HG03378 (cell line): Measurements from ENCODE around the gene SFMBT2.

Experiments used
- ATAC-seq: cut with Tn5 transposase; IDR thresholded peaks from one replicate; pipeline ENCODE4 v1.9.1; 2021; ENCODE audit warnings: mild to moderate bottlenecking, moderate library complexity; ENCODE audit not compliant: unreplicated experiment

SFMBT2 gene

DNA sequence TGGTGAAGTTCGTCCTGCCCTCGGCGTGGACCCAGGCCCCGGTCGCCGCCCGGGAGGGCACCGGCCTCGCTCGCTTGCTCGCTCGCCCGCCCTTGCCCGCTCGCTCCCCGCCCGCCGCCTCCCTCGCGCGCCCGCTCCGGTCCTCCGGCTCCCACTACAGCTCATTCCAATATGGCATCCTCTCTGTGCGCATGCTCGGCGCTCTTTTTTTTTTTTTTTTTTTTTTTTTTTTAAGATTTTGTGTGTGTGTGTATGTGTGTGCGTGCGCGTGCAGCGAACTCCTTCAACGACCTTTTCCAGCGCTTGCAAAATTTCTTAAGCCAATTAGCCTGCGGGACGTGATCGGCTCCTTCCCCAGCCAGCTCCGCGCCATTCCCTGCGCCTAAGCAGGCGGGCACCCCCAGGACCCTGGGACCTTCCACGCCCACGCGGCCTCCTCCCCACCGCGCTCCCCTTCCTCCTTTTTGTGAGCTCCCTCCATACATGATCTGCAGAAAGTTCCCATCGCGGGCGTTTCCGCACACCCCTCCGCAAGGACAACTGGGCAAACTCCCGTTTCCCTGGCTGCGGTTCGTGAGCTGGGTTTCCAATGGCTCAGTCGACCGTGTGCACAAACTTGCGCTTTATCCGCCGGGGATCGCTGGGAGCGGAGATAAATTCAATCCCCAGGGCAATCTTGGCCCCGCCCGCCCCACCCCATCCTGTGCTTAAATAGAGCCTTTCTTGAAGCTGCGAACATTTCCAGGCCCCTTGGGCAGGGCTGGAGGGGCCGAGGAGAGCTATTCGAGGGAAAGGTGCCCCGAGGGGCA is at the start of gene SFMBT2:
Gene SFMBT2 (minus strand): TSS at position 173 of the 809 bp plus-strand sequence. CDS start 29,136 bp downstream, outside the sequence.
- ATAC-seq, result peak; percentile 35

GRCh38 chr10:7460006-7460405 is 49.2 kb upstream of the SFMBT2 start:
- no peak for ATAC-seq

- no peak for ATAC-seq
Observed at GRCh38 chr10:7458556-7458955, 47.7 kb upstream of the SFMBT2 start.

DNA sequence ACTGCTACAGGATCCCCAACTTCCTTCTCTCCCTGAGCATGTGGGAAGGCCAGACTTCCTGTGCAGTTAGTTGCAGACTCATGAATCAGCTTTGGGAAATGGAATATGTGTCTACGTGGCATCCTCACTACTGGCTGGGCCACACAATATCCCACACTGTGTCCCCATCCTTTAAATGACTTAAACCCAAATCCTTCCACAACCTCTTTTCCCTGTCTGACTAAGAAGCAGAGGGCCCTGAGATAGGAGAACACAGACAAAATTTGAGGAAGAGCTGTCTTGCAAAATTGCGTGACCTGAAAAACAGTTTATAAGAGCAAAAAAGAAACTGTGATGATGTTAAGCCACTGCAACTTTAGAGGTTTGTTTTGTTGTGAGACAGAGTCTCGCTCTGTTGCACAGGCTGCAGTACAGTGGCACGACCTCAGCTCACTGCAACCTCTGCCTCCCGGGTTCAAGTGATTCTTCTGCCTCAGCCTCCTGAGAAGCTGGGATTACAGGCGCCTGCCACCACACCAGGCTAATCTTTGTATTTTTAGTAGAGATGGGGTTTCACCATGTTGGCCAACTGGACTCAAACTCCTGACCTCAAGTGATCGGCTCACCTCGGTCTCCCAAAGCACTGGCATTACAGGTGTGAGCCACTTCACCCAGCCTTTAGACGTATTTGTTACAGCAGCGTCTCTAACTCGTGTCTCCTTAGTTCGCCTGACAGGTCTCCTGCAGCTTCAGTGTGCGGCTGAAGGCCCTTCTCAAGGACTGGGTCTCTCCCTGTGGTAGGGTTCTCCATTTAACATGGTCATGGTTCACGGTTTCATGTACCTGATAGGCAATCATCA is 46.9 kb upstream of the SFMBT2 start:
- peak; percentile 77 for ATAC-seq

GRCh38 chr10:7449063-7449695 is 38.3 kb upstream of the SFMBT2 start:
- no peak for ATAC-seq

- peak; percentile 89 for ATAC-seq
Observed at GRCh38 chr10:7445474-7446185, 34.8 kb upstream of the SFMBT2 start.

DNA sequence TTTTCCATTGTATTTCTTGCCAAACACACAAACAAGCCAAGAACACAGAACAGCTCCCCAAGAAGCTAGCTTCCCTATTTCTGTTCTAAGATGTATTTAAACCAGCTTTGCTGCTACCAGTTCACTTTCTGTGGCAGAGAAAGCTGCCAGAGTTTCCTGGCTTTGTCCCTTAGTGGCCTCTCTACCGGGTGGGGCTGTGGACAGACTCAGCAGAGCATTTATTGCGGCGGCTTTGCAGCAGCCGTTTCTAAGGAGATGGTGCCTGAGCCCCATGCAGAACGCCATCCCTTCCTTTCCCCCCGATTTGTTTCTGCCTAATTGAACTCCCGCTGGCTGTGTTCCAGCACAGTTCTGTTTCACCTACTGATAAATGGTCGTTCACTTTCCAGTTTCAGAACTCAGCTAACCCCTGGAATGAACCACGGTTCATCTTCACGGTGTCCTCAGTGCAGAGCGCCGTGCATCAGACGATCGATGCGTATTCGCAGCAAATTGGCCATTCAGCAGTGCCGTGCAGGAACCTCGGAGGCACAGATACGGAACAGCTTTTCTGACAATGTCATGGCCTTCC is 33.8 kb upstream of the SFMBT2 start:
- ATAC-seq, result peak; percentile 43

- no peak for ATAC-seq
Observed at GRCh38 chr10:7443036-7443435, 32.2 kb upstream of the SFMBT2 start.

DNA sequence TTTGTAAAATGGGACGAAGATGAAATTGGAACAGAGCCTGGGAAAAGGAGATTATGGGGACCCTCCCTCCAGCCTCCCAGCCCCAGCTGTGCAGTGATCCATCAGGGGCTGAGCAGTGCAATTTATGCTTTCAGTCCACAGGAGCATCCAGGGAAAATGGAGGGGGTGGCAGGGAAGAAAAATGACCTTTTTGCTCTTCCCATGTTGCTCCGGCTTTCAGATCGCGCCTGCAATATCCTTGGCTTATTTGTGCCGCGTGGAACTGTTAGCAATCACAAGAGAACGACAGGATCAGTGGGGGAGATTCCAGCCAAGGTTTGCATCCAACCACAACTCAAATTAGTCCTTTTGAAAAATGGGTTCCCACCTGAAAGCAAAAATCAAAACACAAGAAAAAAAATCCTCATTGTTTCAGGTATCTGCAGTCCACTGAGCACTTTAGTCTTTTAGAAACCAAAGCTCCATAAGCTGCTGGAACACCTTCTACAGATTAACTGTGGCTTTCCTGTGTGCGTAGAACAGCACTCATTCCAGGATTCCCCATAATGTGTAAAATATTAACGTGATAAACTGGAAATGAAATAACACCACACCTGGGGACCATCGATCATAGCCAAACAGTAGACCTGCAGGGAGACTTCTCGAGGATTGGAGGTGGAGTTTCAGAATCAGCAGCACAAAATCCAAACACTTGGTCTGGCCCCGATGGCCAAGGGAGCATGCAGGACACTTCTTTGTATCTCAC is 30.7 kb upstream of the SFMBT2 start:
- ATAC-seq, result no peak

DNA sequence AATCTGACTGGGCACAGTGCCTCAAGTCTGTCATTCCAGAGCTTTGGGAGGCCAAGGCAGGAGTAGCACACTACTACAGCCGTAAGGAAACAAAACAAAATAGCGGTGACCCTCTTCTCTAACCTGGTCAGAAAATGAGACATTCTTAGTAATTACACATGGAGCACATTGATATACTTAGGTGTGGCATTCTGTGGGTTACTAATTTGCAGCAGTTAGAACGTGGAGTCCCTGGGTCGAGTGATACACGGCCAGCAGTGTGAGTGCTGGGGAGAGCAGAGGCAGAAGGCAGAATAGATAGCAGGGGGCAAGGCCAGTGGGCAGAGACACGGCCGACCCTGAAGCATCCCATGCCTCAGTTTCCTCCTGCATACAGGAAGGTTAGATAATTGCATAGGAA is 28.9 kb upstream of the SFMBT2 start:
- ATAC-seq, result no peak

GRCh38 chr10:7438196-7438986 is 27.6 kb upstream of the SFMBT2 start:
- ATAC-seq, result no peak

DNA sequence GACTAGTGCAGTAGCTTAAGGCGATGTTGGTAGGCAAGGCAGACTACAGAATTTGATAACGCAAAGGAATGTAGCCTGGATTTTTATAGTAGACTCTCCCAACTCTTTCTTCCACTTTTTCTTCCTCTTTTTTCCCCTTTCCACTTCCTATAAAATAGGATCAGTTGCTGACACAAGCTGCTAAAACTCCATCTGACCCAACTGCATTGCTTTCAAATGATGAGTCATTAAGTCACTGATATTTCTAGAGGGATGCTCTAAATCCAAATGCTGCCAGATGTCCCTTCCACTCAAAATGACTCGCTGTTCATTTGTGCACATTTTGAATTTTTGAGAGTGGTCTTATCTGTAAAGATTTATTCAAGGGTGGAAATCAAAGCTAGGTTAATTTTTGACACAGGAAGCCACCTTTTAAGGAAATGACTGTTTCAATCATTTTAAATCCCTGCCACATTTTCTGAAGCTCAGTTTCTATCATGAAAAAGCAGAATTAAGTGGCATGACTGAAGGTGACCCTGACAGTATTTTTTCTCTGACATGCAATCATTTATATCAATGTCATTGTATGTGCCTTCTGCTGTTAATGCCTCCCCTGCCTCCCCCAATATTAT is 25.8 kb upstream of the SFMBT2 start:
- no peak for ATAC-seq

GRCh38 chr10:7435674-7436073 is 24.8 kb upstream of the SFMBT2 start:
- ATAC-seq, result no peak

DNA sequence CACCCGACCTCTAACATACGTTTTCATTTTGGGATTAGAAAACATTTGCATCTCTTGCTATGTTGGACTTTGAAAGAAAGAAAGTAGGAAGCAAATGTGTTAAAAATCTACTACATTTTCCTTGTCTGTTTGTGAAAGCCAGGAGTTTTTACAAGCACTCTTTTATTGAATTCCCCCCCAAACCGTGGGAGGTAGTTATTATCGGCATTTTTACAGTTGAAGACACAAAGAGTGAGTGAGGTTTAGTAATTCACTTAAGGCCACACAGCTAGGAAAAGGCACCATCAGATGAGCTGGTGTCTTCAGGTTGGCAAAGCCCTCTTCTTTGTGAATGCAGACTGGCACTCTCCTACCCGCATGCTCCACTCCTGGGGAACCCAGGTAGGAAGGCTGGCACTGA is 23.5 kb upstream of the SFMBT2 start:
- ATAC-seq, result no peak

DNA sequence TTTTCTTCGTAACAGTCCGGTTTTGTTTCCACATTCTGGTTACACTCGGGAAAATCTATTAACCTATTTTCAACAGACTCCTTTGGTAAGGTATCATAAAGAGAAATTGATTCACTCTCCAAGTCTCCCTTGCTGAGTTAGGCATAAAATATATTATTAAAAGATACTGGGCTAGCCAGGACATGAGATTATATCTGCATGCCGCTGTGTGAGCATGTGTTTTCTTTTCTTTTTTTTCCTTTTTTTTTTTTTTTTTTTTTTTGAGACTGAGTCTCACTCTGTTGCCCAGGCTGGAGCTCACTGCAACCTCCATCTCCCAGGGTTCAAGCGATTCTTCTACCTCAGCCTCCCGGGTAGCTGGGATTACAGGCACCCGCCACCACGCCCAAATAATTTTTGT is 23.0 kb upstream of the SFMBT2 start:
- ATAC-seq, result no peak

- ATAC-seq, result no peak
Observed at GRCh38 chr10:7432884-7433726, 22.3 kb upstream of the SFMBT2 start.

- ATAC-seq, result no peak
Observed at GRCh38 chr10:7428673-7429350, 18.0 kb upstream of the SFMBT2 start.
